ENCODE measurements around the gene DSE. TPM values are rescaled to one million over a fixed set of nuclear protein-coding genes. Genes with fewer than 3 reads are reported as not detected.

The DSE gene
- total RNA-seq, 1 experiment from 2014 or later: 9.8 TPM

DNA sequence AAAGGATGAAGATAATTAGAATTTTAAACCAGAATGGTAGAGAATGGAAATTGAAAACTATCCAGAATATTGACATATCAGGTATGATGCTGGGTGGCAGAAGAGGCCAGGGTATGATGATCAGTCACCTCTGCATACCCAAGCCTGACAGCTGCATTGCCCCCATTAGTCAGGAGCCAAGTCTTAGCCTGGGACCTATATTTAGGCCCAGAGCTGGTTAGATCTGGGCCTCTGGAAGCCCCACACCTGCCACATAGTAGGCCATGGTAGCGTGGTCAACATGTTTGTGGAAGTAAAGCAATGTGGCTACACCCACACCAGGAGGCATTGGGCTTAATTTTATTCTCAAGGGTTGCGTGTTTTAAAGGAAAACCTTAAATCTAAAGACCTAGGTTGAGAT is 58.4 kb downstream of the DSE start:
- ChIA-PET CTCF (no interaction called here), POLR2A (ENCODE audit: unreplicated experiment) (no interaction called here)
- Histone ChIP-seq H3K36me3 (ENCODE audit: low read depth, low read length) (no peaks in the 10 kb centered on the region), H3F3A (ENCODE audit: low read length, unreplicated experiment) (no peaks in the 10 kb centered on the region), H4K20me1 (ENCODE audit: low read length) (no peaks in the 10 kb centered on the region), H3K4me3 (ENCODE audit: low read length) (no peak overlapping the region), H3K27ac (ENCODE audit: low read length) (no peak overlapping the region), H3K27me3 (ENCODE audit: low read length) (no peaks in the 10 kb centered on the region), H3K4me1 (ENCODE audit: insufficient read depth, low read length) (no peaks in the 10 kb centered on the region; the same call in 1 of the 2 replicates), H3K9ac (ENCODE audit: low read length) (no peak overlapping the region), H3K9me2 (replicated peaks; ENCODE audit: low read length) (no peaks in the 10 kb centered on the region), H3K9me3 (ENCODE audit: low read length) (no peaks in the 10 kb centered on the region), H3K79me2 (ENCODE audit: low read length) (no peaks in the 10 kb centered on the region), H3K4me2 (ENCODE audit: low read length) (no peak overlapping the region), H2AFZ (ENCODE audit: low read length) (no peak overlapping the region)
- ATAC-seq: no peak
- DNase-seq: no peak
- no TSS peak for BruUV-seq (replicated peaks)
- TF ChIP-seq EZH2 (IDR thresholded peaks at IDR 0.05; ENCODE audit: low read length, unreplicated experiment) (no peak), EZH2phosphoT487 (IDR thresholded peaks at IDR 0.05; ENCODE audit: borderline replicate concordance, low read length) (no peak)
- TF ChIP-seq, protein P1, sequence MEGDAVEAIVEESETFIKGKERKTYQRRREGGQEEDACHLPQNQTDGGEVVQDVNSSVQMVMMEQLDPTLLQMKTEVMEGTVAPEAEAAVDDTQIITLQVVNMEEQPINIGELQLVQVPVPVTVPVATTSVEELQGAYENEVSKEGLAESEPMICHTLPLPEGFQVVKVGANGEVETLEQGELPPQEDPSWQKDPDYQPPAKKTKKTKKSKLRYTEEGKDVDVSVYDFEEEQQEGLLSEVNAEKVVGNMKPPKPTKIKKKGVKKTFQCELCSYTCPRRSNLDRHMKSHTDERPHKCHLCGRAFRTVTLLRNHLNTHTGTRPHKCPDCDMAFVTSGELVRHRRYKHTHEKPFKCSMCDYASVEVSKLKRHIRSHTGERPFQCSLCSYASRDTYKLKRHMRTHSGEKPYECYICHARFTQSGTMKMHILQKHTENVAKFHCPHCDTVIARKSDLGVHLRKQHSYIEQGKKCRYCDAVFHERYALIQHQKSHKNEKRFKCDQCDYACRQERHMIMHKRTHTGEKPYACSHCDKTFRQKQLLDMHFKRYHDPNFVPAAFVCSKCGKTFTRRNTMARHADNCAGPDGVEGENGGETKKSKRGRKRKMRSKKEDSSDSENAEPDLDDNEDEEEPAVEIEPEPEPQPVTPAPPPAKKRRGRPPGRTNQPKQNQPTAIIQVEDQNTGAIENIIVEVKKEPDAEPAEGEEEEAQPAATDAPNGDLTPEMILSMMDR (conservative IDR thresholded peaks at IDR 0.05; ENCODE audit: low read depth, low read length): no peak
- intact Hi-C loops (cut with micrococcal nuclease): no loop called here

DNA sequence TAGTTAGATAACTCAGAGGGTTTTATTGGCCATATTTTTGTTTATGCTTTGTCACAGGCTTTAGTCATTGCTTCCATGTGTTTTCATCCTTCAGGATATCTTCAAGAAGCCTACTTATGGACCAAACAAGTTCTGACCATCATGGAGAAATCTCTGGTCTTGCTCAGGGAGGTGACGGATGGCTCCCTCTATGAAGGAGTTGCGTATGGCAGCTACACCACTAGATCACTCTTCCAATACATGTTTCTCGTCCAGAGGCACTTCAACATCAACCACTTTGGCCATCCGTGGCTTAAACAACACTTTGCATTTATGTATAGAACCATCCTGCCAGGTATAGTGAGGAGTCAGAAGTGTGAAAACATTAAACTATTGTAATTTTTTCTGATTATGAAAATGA is 60.1 kb downstream of the DSE start:
- Histone ChIP-seq H2AFZ (ENCODE audit: low read length) (no peak overlapping the region), H3K27ac (ENCODE audit: low read length) (no peak overlapping the region), H3F3A (ENCODE audit: low read length, unreplicated experiment) (no peaks in the 10 kb centered on the region), H3K9ac (ENCODE audit: low read length) (no peak overlapping the region), H3K36me3 (ENCODE audit: low read depth, low read length) (no peaks in the 10 kb centered on the region), H4K20me1 (ENCODE audit: low read length) (no peaks in the 10 kb centered on the region), H3K27me3 (ENCODE audit: low read length) (no peaks in the 10 kb centered on the region), H3K9me2 (replicated peaks; ENCODE audit: low read length) (no peaks in the 10 kb centered on the region), H3K4me3 (ENCODE audit: low read length) (no peak overlapping the region), H3K79me2 (ENCODE audit: low read length) (no peaks in the 10 kb centered on the region), H3K9me3 (ENCODE audit: low read length) (no peaks in the 10 kb centered on the region), H3K4me1 (ENCODE audit: insufficient read depth, low read length) (no peaks in the 10 kb centered on the region), H3K4me2 (ENCODE audit: low read length) (no peak overlapping the region)
- POLR2A ChIA-PET (ENCODE audit: unreplicated experiment): interaction anchor here (0.8 kb wide), 1 partner anchor 137 kb away, joined by 5 read pairs; no protein-coding TSS in a partner anchor
- intact Hi-C loops (cut with micrococcal nuclease): no loop called here
- DNase-seq: no peak
- TF ChIP-seq EZH2phosphoT487 (IDR thresholded peaks at IDR 0.05; ENCODE audit: borderline replicate concordance, low read length) (no peak), EZH2 (IDR thresholded peaks at IDR 0.05; ENCODE audit: low read length, unreplicated experiment) (no peak)
- TF ChIP-seq, protein P1 (conservative IDR thresholded peaks at IDR 0.05; ENCODE audit: low read depth, low read length): no peak
- BruUV-seq (replicated peaks): no TSS peak
- ATAC-seq: no peak
- CTCF ChIA-PET: no interaction called here

DNA sequence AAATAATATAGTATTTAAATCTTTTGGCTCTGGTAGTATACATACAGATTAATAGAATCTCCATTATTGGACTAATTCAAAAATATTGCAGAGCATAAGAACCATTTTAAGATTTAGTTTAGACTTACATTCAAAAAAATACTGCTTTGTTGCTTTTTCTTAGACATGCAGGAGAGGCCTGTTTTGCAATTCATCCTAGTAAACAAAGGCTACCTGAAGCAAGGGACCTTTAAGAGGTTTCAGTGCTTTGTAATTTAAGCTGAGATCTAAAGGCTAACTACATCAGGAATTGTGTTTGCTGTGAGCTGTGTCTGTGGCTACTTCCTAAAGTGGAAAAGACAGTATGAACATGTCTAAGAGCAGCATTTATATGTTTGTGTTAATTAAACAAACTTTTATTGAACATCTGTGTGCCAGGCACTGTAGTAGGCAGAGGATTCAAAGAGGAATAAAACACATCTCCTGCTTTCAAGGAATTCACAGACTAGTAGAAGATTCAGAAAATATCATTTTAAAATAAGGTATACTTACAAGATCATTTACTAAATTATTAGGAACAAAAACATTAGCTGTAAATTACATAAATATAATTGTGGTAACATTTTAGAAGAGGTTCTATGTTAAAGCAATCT is 61.3 kb downstream of the DSE start:
- POLR2A ChIA-PET (ENCODE audit: unreplicated experiment): interaction anchor here (0.6 kb wide), 1 partner anchor 45 kb away, joined by 3 read pairs; no protein-coding TSS in a partner anchor
- ATAC-seq: no peak

More for the DNA sequence above, 61.3 kb downstream of the DSE start:
- no peaks in the 10 kb centered on the region for H3K4me1 ChIP-seq (ENCODE audit: insufficient read depth, low read length)
- intact Hi-C loops (cut with micrococcal nuclease): no loop called here
- H3K4me3 ChIP-seq (ENCODE audit: low read length): no peak overlapping the region
- no peaks in the 10 kb centered on the region for H3K79me2 ChIP-seq (ENCODE audit: low read length)
- H3K27me3 ChIP-seq (ENCODE audit: low read length): no peaks in the 10 kb centered on the region
- DNase-seq: no peak
- H3K9ac ChIP-seq (ENCODE audit: low read length): no peak overlapping the region
- TF ChIP-seq EZH2 (IDR thresholded peaks at IDR 0.05; ENCODE audit: low read length, unreplicated experiment) (no peak), EZH2phosphoT487 (IDR thresholded peaks at IDR 0.05; ENCODE audit: borderline replicate concordance, low read length) (no peak)
- TF ChIP-seq, protein P1 (conservative IDR thresholded peaks at IDR 0.05; ENCODE audit: low read depth, low read length): no peak
- H3K9me3 ChIP-seq (ENCODE audit: low read length): no peaks in the 10 kb centered on the region
- H3F3A ChIP-seq (ENCODE audit: low read length, unreplicated experiment): no peaks in the 10 kb centered on the region
- CTCF ChIA-PET: interaction anchor here (0.6 kb wide), 1 partner anchor 449 kb away, joined by 3 read pairs; no protein-coding TSS in a partner anchor
- H4K20me1 ChIP-seq (ENCODE audit: low read length): no peaks in the 10 kb centered on the region
- no peak overlapping the region for H3K27ac ChIP-seq (ENCODE audit: low read length)
- H2AFZ ChIP-seq (ENCODE audit: low read length): no peak overlapping the region
- no peaks in the 10 kb centered on the region for H3K36me3 ChIP-seq (ENCODE audit: low read depth, low read length)
- H3K9me2 ChIP-seq (replicated peaks; ENCODE audit: low read length): no peaks in the 10 kb centered on the region
- no TSS peak for BruUV-seq (replicated peaks)
- H3K4me2 ChIP-seq (ENCODE audit: low read length): no peak overlapping the region

Data from PC-3 (cell line).